ENCODE data around the gene MPZL1.
"Not testable (repeated sequence)": the region's sequence is repeated elsewhere in the genome, so short reads cannot be mapped to it uniquely, and the experiment has no call there.

The MPZL1 gene

DNA sequence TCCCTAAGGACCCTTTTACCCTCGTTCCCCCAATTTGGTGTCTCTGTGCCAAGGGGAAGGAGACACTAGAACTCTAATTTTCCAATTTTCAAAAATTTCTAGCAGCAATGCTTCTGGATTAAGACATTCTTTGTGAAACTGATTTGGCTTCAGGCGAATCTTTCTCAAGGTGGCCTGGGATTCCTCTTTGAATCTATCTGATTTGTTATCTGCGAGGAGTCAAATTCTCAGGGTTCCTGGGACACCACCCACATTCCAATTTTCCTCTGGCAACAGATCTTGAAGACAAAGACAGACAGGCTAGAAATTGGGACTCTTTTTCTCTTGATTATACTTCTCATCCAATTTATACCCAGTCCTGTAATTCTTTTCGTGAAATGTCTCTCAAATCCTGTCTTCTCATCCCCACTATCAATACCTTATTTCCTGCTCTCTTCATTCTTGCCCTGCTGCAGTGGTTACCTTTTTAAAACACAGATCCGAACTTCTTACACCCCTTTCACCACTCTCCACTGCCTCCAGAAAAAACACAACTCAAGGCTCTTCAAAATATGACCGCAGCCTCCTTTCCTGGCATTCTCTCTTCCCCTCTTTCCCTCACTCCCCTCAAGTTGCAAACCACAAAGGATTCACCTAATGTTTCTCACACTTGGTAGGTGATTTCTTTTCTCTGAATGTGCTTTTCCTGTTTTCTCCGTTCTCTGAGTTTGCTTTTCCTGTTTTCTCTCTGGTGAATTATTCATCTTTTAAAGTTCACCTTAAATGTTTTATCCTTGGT lies 2.7 kb upstream of the MPZL1 start:
- DNase-seq (ENCODE audit: insufficient read length, low spot score) = no peak
- FAIRE-seq = no peak

GRCh38 chr1:167719715-167720421 lies 1.9 kb upstream of the MPZL1 start:
- not testable (repeated sequence) for FAIRE-seq; DNase-seq (ENCODE audit: insufficient read length, low spot score)

- FAIRE-seq = no peak
- peak; percentile 51 for DNase-seq (ENCODE audit: insufficient read length, low spot score)
Observed at GRCh38 chr1:167720965-167721616, 691 bp upstream of the MPZL1 start.

DNA sequence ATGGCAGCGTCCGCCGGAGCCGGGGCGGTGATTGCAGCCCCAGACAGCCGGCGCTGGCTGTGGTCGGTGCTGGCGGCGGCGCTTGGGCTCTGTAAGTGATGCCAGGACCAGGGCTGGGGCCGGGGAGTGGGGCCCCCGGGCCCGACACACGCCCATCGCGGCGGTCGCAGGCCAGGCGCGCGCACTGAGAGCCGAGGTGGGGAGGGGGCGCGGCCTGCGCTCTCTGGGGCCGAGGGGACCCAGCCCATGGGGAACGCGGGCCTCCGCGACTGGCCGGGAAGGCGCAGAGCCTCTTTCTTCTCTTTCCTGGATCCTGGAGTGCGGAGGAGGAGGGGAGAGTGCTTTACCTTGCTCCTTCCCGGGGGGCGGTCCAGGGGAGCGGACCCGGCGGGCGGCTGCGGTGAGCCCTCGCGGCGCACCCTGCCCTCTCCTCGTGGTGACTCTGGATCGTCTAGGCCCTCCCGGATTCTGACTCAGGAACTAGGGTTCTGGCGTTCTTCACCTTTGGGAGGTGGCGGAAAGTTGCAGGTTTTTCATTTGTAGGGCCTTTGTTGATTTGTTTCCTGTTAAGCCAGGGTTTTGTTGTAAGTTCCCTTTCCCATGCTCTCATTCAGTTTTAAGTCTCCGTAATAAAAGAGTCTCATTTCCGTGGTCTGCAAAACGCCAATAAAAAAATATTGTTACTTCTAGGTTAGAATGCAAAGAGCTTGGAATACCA lies 529 bp downstream of the MPZL1 start:
- DNase-seq (ENCODE audit: insufficient read length, low spot score) (peak; percentile 41), FAIRE-seq (no peak)

DNA sequence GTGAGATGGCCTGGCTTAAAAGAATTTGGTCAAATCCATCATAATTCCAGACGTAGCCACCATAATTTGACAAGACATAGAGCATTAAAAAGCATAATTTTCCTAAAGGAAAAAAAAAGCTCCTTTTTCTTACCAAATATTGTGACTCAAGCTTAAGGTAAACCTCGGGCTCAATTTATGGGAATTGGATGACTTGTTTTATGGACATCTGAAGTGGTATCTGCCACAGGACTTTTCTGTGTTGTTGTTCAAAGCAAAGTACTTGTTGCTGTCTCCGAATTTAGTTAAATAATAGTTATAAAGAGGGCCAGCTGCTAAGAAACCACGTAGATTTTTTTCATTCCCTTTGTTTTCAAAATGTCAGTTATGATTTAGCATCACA lies 1.1 kb downstream of the MPZL1 start:
- FAIRE-seq (no peak), DNase-seq (ENCODE audit: insufficient read length, low spot score) (no peak)

GRCh38 chr1:167723707-167724323 lies 2.0 kb downstream of the MPZL1 start:
- FAIRE-seq (no peak), DNase-seq (ENCODE audit: insufficient read length, low spot score) (no peak)

DNA sequence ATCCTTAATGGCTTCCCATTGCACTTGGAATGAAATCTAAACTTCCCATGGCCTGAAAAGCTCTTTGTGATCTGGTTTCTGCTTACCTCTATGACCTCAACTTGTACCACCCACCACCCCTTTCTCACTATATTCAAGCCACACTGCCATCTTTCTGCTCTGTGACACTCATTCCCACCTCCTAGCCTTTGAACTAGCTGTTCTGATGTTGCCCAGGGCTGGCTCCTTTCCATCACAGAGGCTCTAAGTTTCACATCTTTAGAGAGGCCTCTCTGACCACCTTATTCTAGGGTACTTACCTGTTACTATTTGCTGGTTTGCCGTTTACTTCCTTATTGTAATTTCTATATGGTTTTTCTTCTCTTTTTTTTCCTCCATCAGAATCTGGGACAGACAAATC lies 4.2 kb downstream of the MPZL1 start:
- no peak for DNase-seq (ENCODE audit: insufficient read length, low spot score)
- no peak for FAIRE-seq

DNA sequence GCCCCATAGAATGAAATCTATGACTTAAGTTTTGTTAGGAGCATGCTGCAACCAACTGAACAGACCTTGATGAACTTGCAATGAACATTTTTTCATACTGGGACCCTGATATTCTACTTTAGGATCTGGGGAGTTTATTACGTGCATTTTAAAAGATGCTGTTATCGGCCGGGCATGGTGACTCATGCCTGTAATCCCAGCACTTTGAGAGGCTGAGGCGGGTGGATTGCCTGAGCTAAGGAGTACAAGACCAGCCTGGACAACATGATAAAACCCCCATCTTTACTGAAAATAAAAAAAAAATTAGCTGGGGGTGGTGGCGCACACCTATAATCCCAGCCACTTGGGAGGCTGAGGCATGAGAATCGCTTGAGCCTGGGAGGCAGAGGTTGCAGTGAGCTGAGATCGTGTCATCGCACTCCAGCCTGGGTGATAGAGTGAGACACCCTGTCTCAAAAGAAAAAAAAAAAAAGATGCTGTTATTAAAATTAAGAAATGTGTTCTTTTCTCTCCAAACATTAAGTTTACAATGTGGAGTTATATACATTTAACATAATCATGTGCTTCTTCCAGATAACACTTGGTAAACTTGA lies 7.1 kb downstream of the MPZL1 start:
- no peak for DNase-seq (ENCODE audit: insufficient read length, low spot score)
- no peak for FAIRE-seq

- no peak for FAIRE-seq
Observed at GRCh38 chr1:167734227-167734626, 12.4 kb downstream of the MPZL1 start.

GRCh38 chr1:167734841-167735240 lies 13.1 kb downstream of the MPZL1 start:
- FAIRE-seq = no peak

More at GRCh38 chr1:167734227-167734626, 12.4 kb downstream of the MPZL1 start:
- DNase-seq (ENCODE audit: insufficient read length, low spot score) = no peak

GRCh38 chr1:167737169-167737568 lies 15.4 kb downstream of the MPZL1 start:
- FAIRE-seq = no peak
- no peak for DNase-seq (ENCODE audit: insufficient read length, low spot score)

More at GRCh38 chr1:167734841-167735240, 13.1 kb downstream of the MPZL1 start:
- DNase-seq (ENCODE audit: insufficient read length, low spot score) = no peak

DNA sequence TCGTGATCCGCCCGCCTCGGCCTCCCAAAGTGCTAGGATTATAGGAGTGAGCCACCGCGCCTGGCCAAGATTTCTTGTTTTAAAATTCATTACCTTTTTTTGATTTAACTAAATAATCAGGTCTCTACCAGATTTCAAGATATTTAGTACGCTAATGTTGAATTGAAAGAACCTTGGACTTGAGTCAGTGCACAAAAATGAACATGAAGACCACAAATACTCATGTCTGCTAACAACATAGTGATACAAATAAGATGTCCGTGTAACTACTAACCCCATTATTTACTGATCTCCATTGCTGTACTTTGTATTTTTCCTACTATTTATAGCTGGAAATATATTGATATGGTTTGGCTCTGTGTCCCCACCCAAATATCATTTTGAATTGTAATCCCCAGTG lies 16.4 kb downstream of the MPZL1 start:
- DNase-seq (ENCODE audit: insufficient read length, low spot score) (no peak), FAIRE-seq (no peak)

GRCh38 chr1:167739752-167740151 lies 18.0 kb downstream of the MPZL1 start:
- DNase-seq (ENCODE audit: insufficient read length, low spot score) = no peak
- FAIRE-seq = no peak

DNA sequence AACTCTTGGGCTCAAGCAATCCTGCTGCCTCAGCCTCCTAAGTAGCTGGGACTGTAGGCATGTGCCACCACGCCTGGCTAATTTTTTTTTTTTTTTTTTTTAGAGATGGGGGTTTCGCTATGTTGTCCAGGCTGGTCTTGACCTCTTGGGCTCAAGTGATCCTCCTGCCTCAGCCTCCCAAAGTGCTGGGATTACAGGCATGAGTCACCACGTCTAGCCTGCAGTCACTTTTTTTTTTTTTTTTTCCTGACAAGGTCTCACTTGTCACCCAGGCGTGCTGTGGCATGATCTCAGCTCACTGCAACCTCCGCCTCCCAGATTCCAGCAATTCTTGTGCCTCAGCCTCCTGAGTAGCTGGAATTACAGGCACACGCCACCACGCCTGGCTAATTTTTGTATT lies 19.3 kb downstream of the MPZL1 start:
- DNase-seq (ENCODE audit: insufficient read length, low spot score); FAIRE-seq: not testable (repeated sequence)

- not testable (repeated sequence) for DNase-seq (ENCODE audit: insufficient read length, low spot score); FAIRE-seq
Observed at GRCh38 chr1:167742392-167743057, 20.7 kb downstream of the MPZL1 start.

- no peak for FAIRE-seq
Observed at GRCh38 chr1:167744901-167745300, 23.1 kb downstream of the MPZL1 start.

DNA sequence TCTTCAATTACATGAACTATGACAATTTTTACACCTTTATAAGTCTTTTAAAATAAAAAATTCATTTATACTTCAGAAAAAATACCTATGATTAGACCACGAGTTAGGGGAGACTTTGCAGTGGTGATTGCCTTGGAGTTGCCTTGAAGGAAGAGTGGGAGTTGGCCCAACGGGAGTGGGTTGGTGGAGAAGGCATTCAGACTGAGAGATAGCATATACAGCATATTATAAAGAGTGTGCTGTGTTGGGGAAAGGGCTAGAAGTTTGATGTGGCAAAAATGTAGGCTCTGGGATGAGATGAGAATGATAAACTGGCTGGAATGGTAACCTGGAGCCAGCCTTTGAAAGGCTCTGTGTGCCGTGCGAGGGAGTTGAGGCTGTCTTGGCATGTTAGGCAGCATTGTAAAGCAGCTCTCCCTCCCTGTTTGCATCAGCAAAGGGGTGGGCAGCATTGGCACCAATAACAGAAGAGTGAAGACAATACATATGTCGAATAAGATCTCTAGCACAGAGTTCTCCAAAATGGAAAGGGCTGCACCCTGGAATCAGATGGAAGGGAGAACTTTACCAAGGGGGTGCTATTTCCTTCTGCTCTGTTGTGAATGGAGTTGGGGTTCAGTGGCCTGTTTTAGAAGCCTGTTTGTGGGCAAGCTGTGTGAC lies 24.4 kb downstream of the MPZL1 start:
- FAIRE-seq = no peak
- DNase-seq (ENCODE audit: insufficient read length, low spot score) = no peak

More at GRCh38 chr1:167744901-167745300, 23.1 kb downstream of the MPZL1 start:
- DNase-seq (ENCODE audit: insufficient read length, low spot score) = no peak

- no peak for FAIRE-seq
- DNase-seq (ENCODE audit: insufficient read length, low spot score) = no peak
Observed at GRCh38 chr1:167746988-167747655, 25.3 kb downstream of the MPZL1 start.

All from HTR-8/SVneo (cell line).